Hepatocyte (in vitro differentiated cells): ENCODE results near the gene IL20. TPM values are rescaled to one million over a fixed set of nuclear protein-coding genes. Genes with fewer than 3 reads are reported as not detected.

Experiments
- DNase-seq: peaks from one replicate; pipeline ENCODE4 v3.0.0-alpha.2; 2016; ENCODE audit warnings: low spot score
- H2AFZ ChIP-seq: fragments of 200-600 bp; sonication (generic); 2 replicates; pipeline ENCODE4 v1.6.0; 2016; ENCODE audit warnings: antibody characterized with exemption, mild to moderate bottlenecking
- H3K27ac ChIP-seq: fragments of 200-600 bp; sonication (generic); 2 replicates; pipeline ENCODE4 v1.5.1; 2016; ENCODE audit warnings: mild to moderate bottlenecking
- H3K27me3 ChIP-seq: fragments of 200-600 bp; sonication (generic); 2 replicates; pipeline ENCODE4 v1.6.1; 2016
- H3K36me3 ChIP-seq: fragments of 200-600 bp; sonication (generic); replicated peaks from 2 replicates; pipeline ENCODE4 v1.5.1; 2016; ENCODE audit warnings: low read depth; ENCODE audit not compliant: insufficient read depth
- H3K4me1 ChIP-seq: fragments of 200-600 bp; sonication (generic); 2 replicates; pipeline ENCODE4 v1.5.1; 2016; ENCODE audit warnings: mild to moderate bottlenecking, moderate library complexity; ENCODE audit not compliant: insufficient read depth
- H3K4me2 ChIP-seq: fragments of 200-600 bp; sonication (generic); 2 replicates; pipeline ENCODE4 v1.6.0; 2016
- H3K4me3 ChIP-seq: fragments of 200-600 bp; sonication (generic); 2 replicates; pipeline ENCODE4 v1.5.1; 2016; ENCODE audit warnings: mild to moderate bottlenecking
- H3K79me2 ChIP-seq: fragments of 200-600 bp; sonication (generic); 2 replicates; pipeline ENCODE4 v1.6.0; 2017; ENCODE audit warnings: mild to moderate bottlenecking
- H3K9me2 ChIP-seq: fragments of 200-600 bp; sonication (generic); replicated peaks from 2 replicates; pipeline ENCODE4 v1.6.0; 2017; ENCODE audit warnings: mild to moderate bottlenecking; ENCODE audit not compliant: insufficient read depth
- H3K9me3 ChIP-seq: fragments of 200-600 bp; sonication (generic); 2 replicates; pipeline ENCODE4 v1.5.1; 2016; ENCODE audit warnings: low read depth, mild to moderate bottlenecking
- H4K20me1 ChIP-seq: fragments of 200-600 bp; sonication (generic); 2 replicates; pipeline ENCODE4 v1.6.0; 2016; ENCODE audit warnings: mild to moderate bottlenecking; ENCODE audit not compliant: insufficient read depth, poor library complexity, severe bottlenecking
- CTCF ChIP-seq: fragments of 200-600 bp; sonication (generic); IDR thresholded peaks from 2 replicates; pipeline ENCODE4 v1.5.1; 2016; ENCODE audit warnings: antibody characterized with exemption, mild to moderate bottlenecking; ENCODE audit not compliant: poor library complexity
- EZH2 ChIP-seq: fragments of 200-600 bp; sonication (generic); IDR thresholded peaks from 2 replicates; pipeline ENCODE4 v1.6.1; 2016; ENCODE audit warnings: antibody characterized with exemption, mild to moderate bottlenecking, borderline replicate concordance
- EZH2phosphoT487 ChIP-seq: fragments of 200-600 bp; sonication (generic); IDR thresholded peaks from one replicate; pipeline ENCODE4 v1.6.1; 2018; ENCODE audit warnings: antibody characterized with exemption, mild to moderate bottlenecking, low read depth, moderate library complexity; ENCODE audit not compliant: unreplicated experiment, severe bottlenecking
- WGBS: methylation state at CpG from one replicate; pipeline ENCODE4 v1.1.6; 2016; ENCODE audit warnings: low lambda C conversion rate; ENCODE audit errors: missing lambda C conversion rate; 5-methylcytosine and 5-hydroxymethylcytosine counted together
- polyA plus RNA-seq: library from polyadenylated mRNA; unstranded; fragments of >200 nt; fragmentation: Nextera tagmentation; extraction: Ambion mirVana; gene quantifications from 2 replicates; pipeline ENCODE4 v1.2.1, GENCODE V29; 2016
- total RNA-seq: library from RNA; depleted of rRNA; stranded (reverse); fragments of >200 nt; gene quantifications from 2 replicates; pipeline ENCODE4 v1.2.3, GENCODE V29; 2014

The IL20 gene
- total and polyA plus RNA-seq, 2 experiments from 2014 or later, result not detected

GRCh38 chr1:206828765-206829164, 36.7 kb upstream of the IL20 start:
- no peaks in the 10 kb centered on the region for H3K36me3 ChIP-seq
- H3K9me2 ChIP-seq, result no peaks in the 10 kb centered on the region
- DNase-seq, result no peak
- H2AFZ ChIP-seq, result no peak overlapping the region
- 85% methylated on average over 4 of the region's 4 CpGs for WGBS
- no peaks in the 10 kb centered on the region for H4K20me1 ChIP-seq
- H3K4me3 ChIP-seq, result no peak overlapping the region
- no peaks in the 10 kb centered on the region for H3K79me2 ChIP-seq
- H3K27ac ChIP-seq, result no peak overlapping the region
- H3K4me2 ChIP-seq, result no peak overlapping the region
- H3K4me1 ChIP-seq, result no peaks in the 10 kb centered on the region
- H3K27me3 ChIP-seq, result no peaks in the 10 kb centered on the region
- no peaks in the 10 kb centered on the region for H3K9me3 ChIP-seq
- no peak for TF ChIP-seq CTCF
- no peak for TF ChIP-seq EZH2

- Histone ChIP-seq H3K4me2 (no peak overlapping the region), H3K4me1 (no peaks in the 10 kb centered on the region), H3K79me2 (no peaks in the 10 kb centered on the region), H3K9me3 (no peaks in the 10 kb centered on the region), H3K4me3 (no peak overlapping the region), H3K9me2 (no peaks in the 10 kb centered on the region), H2AFZ (no peak overlapping the region), H4K20me1 (no peaks in the 10 kb centered on the region), H3K36me3 (no peaks in the 10 kb centered on the region), H3K27me3 (no peaks in the 10 kb centered on the region), H3K27ac (no peak overlapping the region)
- no peak for TF ChIP-seq EZH2phosphoT487
- no peak for TF ChIP-seq CTCF
- no peak for TF ChIP-seq EZH2
- WGBS, result 62% methylated on average over 6 of the region's 6 CpGs
- no peak for DNase-seq
These were observed 36.1 kb upstream of the IL20 start for GRCh38 chr1:206829282-206829681.

- Histone ChIP-seq H3K27me3 (no peaks in the 10 kb centered on the region), H3K4me2 (no peak overlapping the region), H3K9me3 (no peaks in the 10 kb centered on the region), H3K4me1 (no peaks in the 10 kb centered on the region), H3K27ac (no peak overlapping the region), H4K20me1 (no peaks in the 10 kb centered on the region), H2AFZ (no peak overlapping the region), H3K79me2 (no peaks in the 10 kb centered on the region), H3K9me2 (no peaks in the 10 kb centered on the region), H3K36me3 (no peaks in the 10 kb centered on the region), H3K4me3 (no peak overlapping the region)
- DNase-seq, result no peak
- WGBS, result 98% methylated on average over 2 of the region's 2 CpGs
- TF ChIP-seq CTCF (no peak), EZH2 (no peak), EZH2phosphoT487 (no peak)
These were observed 35.5 kb upstream of the IL20 start for GRCh38 chr1:206829875-206830274.

GRCh38 chr1:206831650-206832049, 33.8 kb upstream of the IL20 start:
- no peak overlapping the region for H2AFZ ChIP-seq
- H3K79me2 ChIP-seq, result no peaks in the 10 kb centered on the region
- WGBS, result 93% methylated on average over 4 of the region's 4 CpGs
- DNase-seq, result no peak
- no peaks in the 10 kb centered on the region for H3K4me1 ChIP-seq
- H3K27me3 ChIP-seq, result no peaks in the 10 kb centered on the region
- no peaks in the 10 kb centered on the region for H4K20me1 ChIP-seq
- no peaks in the 10 kb centered on the region for H3K9me2 ChIP-seq
- H3K36me3 ChIP-seq, result no peaks in the 10 kb centered on the region
- H3K27ac ChIP-seq, result no peak overlapping the region
- no peak overlapping the region for H3K4me3 ChIP-seq
- TF ChIP-seq CTCF, result no peak
- TF ChIP-seq EZH2, result no peak
- TF ChIP-seq EZH2phosphoT487, result no peak
- no peaks in the 10 kb centered on the region for H3K9me3 ChIP-seq
- H3K4me2 ChIP-seq, result no peak overlapping the region
